ENCODE data around the gene CRYAA.
"Not testable (repeated sequence)": the region's sequence is repeated elsewhere in the genome, so short reads cannot be mapped to it uniquely, and the experiment has no call there.

DNA sequence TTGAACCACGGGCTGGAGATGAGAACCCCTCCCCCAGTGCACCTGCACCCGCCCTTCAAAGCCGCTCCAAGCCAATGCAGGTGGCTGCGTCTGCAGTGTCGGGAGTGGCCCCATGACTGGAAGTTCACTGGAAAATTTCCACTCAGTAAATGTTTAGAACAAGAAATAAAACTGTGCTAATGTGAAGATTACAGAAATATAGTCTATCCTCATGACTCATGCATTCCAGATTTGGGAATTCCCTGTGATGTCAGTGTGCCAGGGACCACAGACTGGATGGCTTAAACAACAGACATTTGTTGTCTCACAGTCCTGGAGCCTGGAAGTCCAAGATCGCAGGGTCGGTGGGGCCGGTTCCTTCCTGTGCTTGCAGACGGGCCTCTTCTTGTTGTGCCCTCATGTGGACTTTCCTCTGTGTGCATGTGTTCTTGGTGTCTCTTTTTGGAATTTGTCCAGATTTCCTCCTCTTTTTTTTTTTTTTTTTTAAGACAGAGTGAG lies 6.1 kb upstream of the CRYAA start:
- TF ChIP-seq, protein P1, sequence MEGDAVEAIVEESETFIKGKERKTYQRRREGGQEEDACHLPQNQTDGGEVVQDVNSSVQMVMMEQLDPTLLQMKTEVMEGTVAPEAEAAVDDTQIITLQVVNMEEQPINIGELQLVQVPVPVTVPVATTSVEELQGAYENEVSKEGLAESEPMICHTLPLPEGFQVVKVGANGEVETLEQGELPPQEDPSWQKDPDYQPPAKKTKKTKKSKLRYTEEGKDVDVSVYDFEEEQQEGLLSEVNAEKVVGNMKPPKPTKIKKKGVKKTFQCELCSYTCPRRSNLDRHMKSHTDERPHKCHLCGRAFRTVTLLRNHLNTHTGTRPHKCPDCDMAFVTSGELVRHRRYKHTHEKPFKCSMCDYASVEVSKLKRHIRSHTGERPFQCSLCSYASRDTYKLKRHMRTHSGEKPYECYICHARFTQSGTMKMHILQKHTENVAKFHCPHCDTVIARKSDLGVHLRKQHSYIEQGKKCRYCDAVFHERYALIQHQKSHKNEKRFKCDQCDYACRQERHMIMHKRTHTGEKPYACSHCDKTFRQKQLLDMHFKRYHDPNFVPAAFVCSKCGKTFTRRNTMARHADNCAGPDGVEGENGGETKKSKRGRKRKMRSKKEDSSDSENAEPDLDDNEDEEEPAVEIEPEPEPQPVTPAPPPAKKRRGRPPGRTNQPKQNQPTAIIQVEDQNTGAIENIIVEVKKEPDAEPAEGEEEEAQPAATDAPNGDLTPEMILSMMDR (IDR thresholded peaks at IDR 0.05) = not testable (repeated sequence)
- TF ChIP-seq POLR2A (IDR thresholded peaks at IDR 0.05) = not testable (repeated sequence)

Data from testis (tissue), 2 donors.